Neural cell (in vitro differentiated cells): ENCODE data around the gene TOLLIP. TPM values are rescaled to one million over a fixed set of nuclear protein-coding genes. Genes with fewer than 3 reads are reported as not detected.

ENCODE experiments used
- H2AFZ ChIP-seq: fragments of 200-600, 300-800 bp; sonication (generic), shearing (Covaris generic); 2 replicates; pipeline ENCODE4 v1.6.0; 2014; ENCODE audit warnings: low read depth, mild to moderate bottlenecking, antibody characterized with exemption, low read length, moderate library complexity
- H3F3A ChIP-seq: fragments of 200-600 bp; shearing (Covaris generic); 2 replicates; pipeline ENCODE4 v1.6.1; 2016; ENCODE audit warnings: mild to moderate bottlenecking, moderate library complexity, mixed read lengths, antibody characterized with exemption, low read length; ENCODE audit not compliant: insufficient read depth, poor library complexity, severe bottlenecking
- H3K27ac ChIP-seq: fragments of 200-600, 300-800 bp; sonication (generic), shearing (Covaris generic); 2 replicates; pipeline ENCODE4 v1.5.1; 2014; ENCODE audit warnings: mild to moderate bottlenecking, low read length, moderate library complexity
- H3K27me3 ChIP-seq: fragments of 300-800, 200-600 bp; sonication (generic), shearing (Covaris generic); 2 replicates; pipeline ENCODE4 v1.6.0; 2014; ENCODE audit warnings: mild to moderate bottlenecking, low read depth, low read length, moderate library complexity; ENCODE audit not compliant: insufficient read depth
- H3K36me3 ChIP-seq: fragments of 300-800, 200-600 bp; sonication (generic), shearing (Covaris generic); 2 replicates; pipeline ENCODE4 v1.5.1; 2014; ENCODE audit warnings: mild to moderate bottlenecking, antibody characterized with exemption, low read length, moderate library complexity; ENCODE audit not compliant: insufficient read depth
- H3K4me2 ChIP-seq: fragments of 300-800, 200-600 bp; sonication (generic), shearing (Covaris generic); 2 replicates; pipeline ENCODE4 v1.6.0; 2014; ENCODE audit warnings: mild to moderate bottlenecking, low read length
- H3K4me3 ChIP-seq: fragments of 300-800, 200-600 bp; sonication (generic), shearing (Covaris generic); 2 replicates; pipeline ENCODE4 v1.5.1; 2014; ENCODE audit warnings: mild to moderate bottlenecking, low read length, moderate library complexity
- H3K79me2 ChIP-seq: fragments of 200-600 bp; shearing (Covaris generic); replicated peaks from 2 replicates; pipeline ENCODE4 v1.6.0; 2014; ENCODE audit warnings: mild to moderate bottlenecking, low read length, moderate library complexity; ENCODE audit not compliant: insufficient read depth
- H3K9ac ChIP-seq: fragments of 300-800, 200-600 bp; sonication (generic), shearing (Covaris generic); 2 replicates; pipeline ENCODE4 v1.6.1; 2016; ENCODE audit warnings: mild to moderate bottlenecking, low read length, mixed read lengths
- H3K9me2 ChIP-seq: fragments of 200-600 bp; shearing (Covaris generic); 2 replicates; pipeline ENCODE4 v1.6.1; 2016; ENCODE audit warnings: mild to moderate bottlenecking, low read length, mixed read lengths; ENCODE audit not compliant: insufficient read depth
- H3K9me3 ChIP-seq: fragments of 200-600, 300-800 bp; sonication (generic), shearing (Covaris generic); 2 replicates; pipeline ENCODE4 v1.6.1; 2016; ENCODE audit warnings: mild to moderate bottlenecking, mixed run types, low read length, moderate library complexity, mixed read lengths
- H4K20me1 ChIP-seq: fragments of 200-600 bp; shearing (Covaris generic); 2 replicates; pipeline ENCODE4 v1.6.1; 2016; ENCODE audit warnings: mild to moderate bottlenecking, mixed run types; ENCODE audit not compliant: insufficient read depth
- CTCF ChIP-seq: fragments of 450-650 bp; IDR thresholded peaks from 2 replicates; pipeline ENCODE4 v1.5.1; 2014; ENCODE audit warnings: antibody characterized with exemption, mild to moderate bottlenecking, moderate library complexity; ENCODE audit not compliant: poor library complexity, severe bottlenecking
- EP300 ChIP-seq: fragments of 450-650 bp; conservative IDR thresholded peaks from 2 replicates; pipeline ENCODE4 v1.6.1; 2014; ENCODE audit warnings: antibody characterized with exemption, mild to moderate bottlenecking, moderate library complexity; ENCODE audit not compliant: poor library complexity, severe bottlenecking
- EZH2 ChIP-seq: fragments of 200-600, 300-800 bp; shearing (Covaris generic), sonication (generic); IDR thresholded peaks from 2 replicates; pipeline ENCODE4 v1.6.1; 2014; ENCODE audit warnings: antibody characterized with exemption, low read length, borderline replicate concordance, mild to moderate bottlenecking; ENCODE audit not compliant: insufficient read depth, poor library complexity, severe bottlenecking
- MXI1 ChIP-seq: fragments of 450-650 bp; conservative IDR thresholded peaks from 2 replicates; pipeline ENCODE4 v1.6.1; 2014; ENCODE audit warnings: antibody characterized with exemption, mild to moderate bottlenecking; ENCODE audit not compliant: poor library complexity, severe bottlenecking
- POLR2AphosphoS5 ChIP-seq: IDR thresholded peaks from 2 replicates; pipeline ENCODE4 v1.6.1; 2012
- RAD21 ChIP-seq: fragments of 450-650 bp; conservative IDR thresholded peaks from 2 replicates; pipeline ENCODE4 v1.6.1; 2014; ENCODE audit warnings: antibody characterized with exemption, mild to moderate bottlenecking, moderate library complexity
- SMC3 ChIP-seq: fragments of 450-650 bp; conservative IDR thresholded peaks from 2 replicates; pipeline ENCODE4 v1.6.1; 2014; ENCODE audit warnings: antibody characterized with exemption, mild to moderate bottlenecking, moderate library complexity; ENCODE audit not compliant: poor library complexity
- TAF1 ChIP-seq: IDR thresholded peaks from 2 replicates; pipeline ENCODE4 v1.6.1; 2012; ENCODE audit warnings: low read depth
- polyA plus RNA-seq: library from polyadenylated mRNA; depleted of rRNA; stranded (reverse); fragments of >200 nt; gene quantifications from 2 replicates; pipeline ENCODE4 v1.2.3, GENCODE V29; 2014
- TF ChIP-seq, protein P1 (sequence below): IDR thresholded peaks from 2 replicates; pipeline ENCODE4 v1.6.1; 2012; ENCODE audit warnings: borderline replicate concordance

The TOLLIP gene
- polyA plus RNA-seq, 1 donor from 2014 or later, result 24.1 TPM

DNA sequence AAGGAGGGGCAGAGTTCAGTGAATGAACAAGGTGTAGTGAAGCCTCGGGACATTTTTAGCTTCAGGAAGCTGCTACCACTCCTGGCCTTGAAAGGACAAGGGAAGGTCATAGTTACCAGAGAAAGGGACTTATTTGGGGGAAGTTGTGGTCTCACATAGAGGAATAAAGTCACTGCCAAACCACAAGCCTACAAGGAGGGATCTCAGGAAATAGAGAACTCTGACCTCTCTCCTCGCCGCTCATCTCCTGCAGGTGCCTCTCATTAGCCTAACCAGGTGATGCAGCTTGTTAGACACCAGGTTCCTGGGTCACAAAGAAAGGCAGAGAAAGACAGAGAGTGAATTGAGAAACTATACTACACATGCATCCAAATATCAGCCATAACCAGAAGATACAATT is 14.3 kb upstream of the TOLLIP start:
- H4K20me1 ChIP-seq, result no peaks in the 10 kb centered on the region
- TF ChIP-seq TAF1 (no peak), CTCF (no peak), MXI1 (no peak), RAD21 (no peak), POLR2AphosphoS5 (no peak), EZH2 (no peak), EP300 (no peak), SMC3 (no peak)
- TF ChIP-seq, protein P1, sequence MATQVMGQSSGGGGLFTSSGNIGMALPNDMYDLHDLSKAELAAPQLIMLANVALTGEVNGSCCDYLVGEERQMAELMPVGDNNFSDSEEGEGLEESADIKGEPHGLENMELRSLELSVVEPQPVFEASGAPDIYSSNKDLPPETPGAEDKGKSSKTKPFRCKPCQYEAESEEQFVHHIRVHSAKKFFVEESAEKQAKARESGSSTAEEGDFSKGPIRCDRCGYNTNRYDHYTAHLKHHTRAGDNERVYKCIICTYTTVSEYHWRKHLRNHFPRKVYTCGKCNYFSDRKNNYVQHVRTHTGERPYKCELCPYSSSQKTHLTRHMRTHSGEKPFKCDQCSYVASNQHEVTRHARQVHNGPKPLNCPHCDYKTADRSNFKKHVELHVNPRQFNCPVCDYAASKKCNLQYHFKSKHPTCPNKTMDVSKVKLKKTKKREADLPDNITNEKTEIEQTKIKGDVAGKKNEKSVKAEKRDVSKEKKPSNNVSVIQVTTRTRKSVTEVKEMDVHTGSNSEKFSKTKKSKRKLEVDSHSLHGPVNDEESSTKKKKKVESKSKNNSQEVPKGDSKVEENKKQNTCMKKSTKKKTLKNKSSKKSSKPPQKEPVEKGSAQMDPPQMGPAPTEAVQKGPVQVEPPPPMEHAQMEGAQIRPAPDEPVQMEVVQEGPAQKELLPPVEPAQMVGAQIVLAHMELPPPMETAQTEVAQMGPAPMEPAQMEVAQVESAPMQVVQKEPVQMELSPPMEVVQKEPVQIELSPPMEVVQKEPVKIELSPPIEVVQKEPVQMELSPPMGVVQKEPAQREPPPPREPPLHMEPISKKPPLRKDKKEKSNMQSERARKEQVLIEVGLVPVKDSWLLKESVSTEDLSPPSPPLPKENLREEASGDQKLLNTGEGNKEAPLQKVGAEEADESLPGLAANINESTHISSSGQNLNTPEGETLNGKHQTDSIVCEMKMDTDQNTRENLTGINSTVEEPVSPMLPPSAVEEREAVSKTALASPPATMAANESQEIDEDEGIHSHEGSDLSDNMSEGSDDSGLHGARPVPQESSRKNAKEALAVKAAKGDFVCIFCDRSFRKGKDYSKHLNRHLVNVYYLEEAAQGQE, result no peak
- H2AFZ ChIP-seq, result no peak overlapping the region
- H3K79me2 ChIP-seq, result no peaks in the 10 kb centered on the region
- H3K9me2 ChIP-seq, result no peaks in the 10 kb centered on the region
- no peaks in the 10 kb centered on the region for H3F3A ChIP-seq
- H3K9me3 ChIP-seq, result peaks cover 14% of the 10 kb centered on the region
- H3K36me3 ChIP-seq, result no peaks in the 10 kb centered on the region
- H3K27ac ChIP-seq, result no peak overlapping the region
- H3K27me3 ChIP-seq, result no peaks in the 10 kb centered on the region
- no peak overlapping the region for H3K9ac ChIP-seq
- H3K4me3 ChIP-seq, result no peak overlapping the region
- no peak overlapping the region for H3K4me2 ChIP-seq

DNA sequence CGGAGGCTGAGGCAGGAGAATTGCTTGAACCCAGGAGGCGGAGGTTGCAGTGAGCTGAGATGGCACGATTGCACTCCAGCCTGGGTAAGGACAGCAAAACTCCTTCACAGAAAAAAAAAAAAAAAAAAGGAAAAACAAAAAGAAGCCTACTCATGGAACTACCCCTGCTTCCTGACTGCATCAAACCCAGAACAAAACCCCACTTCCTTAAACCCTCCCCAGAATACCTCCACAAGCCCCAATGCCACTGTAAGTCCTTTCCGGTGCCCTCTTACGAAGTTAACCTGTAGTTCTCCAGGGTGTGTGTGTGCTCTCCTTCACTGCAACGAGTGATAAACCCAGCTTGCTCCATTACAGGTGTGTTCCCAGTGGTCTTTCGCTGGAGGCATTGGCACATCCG is 8.6 kb upstream of the TOLLIP start:
- no peak overlapping the region for H3K27ac ChIP-seq
- no peaks in the 10 kb centered on the region for H3K9me3 ChIP-seq
- no peaks in the 10 kb centered on the region for H3F3A ChIP-seq
- H3K9me2 ChIP-seq, result no peaks in the 10 kb centered on the region
- H4K20me1 ChIP-seq, result no peaks in the 10 kb centered on the region
- H3K79me2 ChIP-seq, result no peaks in the 10 kb centered on the region
- H3K4me3 ChIP-seq, result no peak overlapping the region
- TF ChIP-seq SMC3 (no peak), RAD21 (no peak), EP300 (no peak), EZH2 (no peak), TAF1 (no peak), POLR2AphosphoS5 (no peak), MXI1 (no peak), CTCF (no peak)
- TF ChIP-seq, protein P1, result no peak
- H2AFZ ChIP-seq, result no peak overlapping the region
- H3K4me2 ChIP-seq, result no peak overlapping the region
- H3K36me3 ChIP-seq, result no peaks in the 10 kb centered on the region
- H3K27me3 ChIP-seq, result no peaks in the 10 kb centered on the region
- no peak overlapping the region for H3K9ac ChIP-seq
